K562 (cell line): Measurements from ENCODE around the gene ZNF687. TPM values are rescaled to one million over a fixed set of nuclear protein-coding genes. Genes with fewer than 3 reads are reported as not detected.

Experiments
- ARID2 ChIP-seq: fragments of 450-650 bp; IDR thresholded peaks from 2 replicates; pipeline ENCODE4 v1.6.1; 2017; ENCODE audit warnings: antibody characterized with exemption, mild to moderate bottlenecking
- ARID3B ChIP-seq: fragments of 250-450 bp; sonication (Bioruptor Pico); IDR thresholded peaks from 2 replicates; pipeline ENCODE4 v1.4.0; 2020; ENCODE audit warnings: borderline replicate concordance
- CHD2 ChIP-seq: IDR thresholded peaks from 2 replicates; pipeline ENCODE4 v1.6.1; 2011; ENCODE audit warnings: low read depth, low read length
- CTCF ChIP-seq, 3 experiments: IDR thresholded peaks in 2 of 3; conservative IDR thresholded peaks in 1 of 3; 2 replicates each; pipeline ENCODE4 v1.5.1; 2011 to 2012; ENCODE audit warnings: low read length in 3 of 3, mild to moderate bottlenecking in 3 of 3, control low read depth in 2 of 3, improper control_type of control experiment in 1 of 3, inconsistent platforms in 1 of 3, low read depth in 1 of 3, mixed read lengths in 1 of 3, moderate library complexity in 1 of 3; ENCODE audit not compliant: insufficient read depth in 2 of 3
- ELK1 ChIP-seq: sonication (generic); formaldehyde crosslinking; IDR thresholded peaks from 2 replicates; pipeline ENCODE4 v1.8.1; 2022; ENCODE audit warnings: missing genetic modification reagents
- FOS ChIP-seq: IDR thresholded peaks from 3 replicates; pipeline ENCODE4 v1.6.1; 2011; ENCODE audit not compliant: insufficient read length; ENCODE audit errors: extremely low read depth
- HNRNPH1 ChIP-seq: fragments of 200-400 bp; formaldehyde crosslinking; optimal IDR thresholded peaks from 2 replicates; pipeline ENCODE3; 2017; ENCODE audit warnings: low read depth, mild to moderate bottlenecking, low read length, moderate library complexity
- L3MBTL2 ChIP-seq: fragments of 450-650 bp; IDR thresholded peaks from 2 replicates; pipeline ENCODE4 v1.6.1; 2016; ENCODE audit warnings: mild to moderate bottlenecking, moderate library complexity
- MAFK ChIP-seq: IDR thresholded peaks from 2 replicates; pipeline ENCODE4 v1.6.1; 2011; ENCODE audit warnings: low read length, improper control_type of control experiment
- MCM7 ChIP-seq, 2 experiments: fragments of 450-650 bp; IDR thresholded peaks; 2 replicates each; pipeline ENCODE4 v1.6.1; 2016 to 2018
- NONO ChIP-seq, 2 experiments: fragments of 200-400 bp in 1 of 2; fragments of 450-650 bp in 1 of 2; formaldehyde crosslinking in 1 of 2; IDR thresholded peaks; 2 replicates each; pipeline ENCODE4 v1.6.1; 2017; ENCODE audit warnings: low read depth in 2 of 2, mild to moderate bottlenecking in 2 of 2, moderate library complexity in 2 of 2, low read length in 1 of 2
- PHF8 ChIP-seq: fragments of 200-600 bp; sonication (generic); IDR thresholded peaks from 2 replicates; pipeline ENCODE4 v1.6.1; 2012; ENCODE audit warnings: mixed run types, mild to moderate bottlenecking, inconsistent platforms, low read length, moderate library complexity, borderline replicate concordance
- POLR2AphosphoS5 ChIP-seq: IDR thresholded peaks from 2 replicates; pipeline ENCODE4 v1.6.1; 2011; ENCODE audit warnings: mild to moderate bottlenecking, low read depth, low read length, moderate library complexity; ENCODE audit not compliant: control insufficient read depth, insufficient read depth
- PPARD ChIP-seq: fragments of 250-450 bp; sonication (Bioruptor Pico); IDR thresholded peaks from 2 replicates; pipeline ENCODE4 v1.8.0; 2022; ENCODE audit warnings: inconsistent platforms, mild to moderate bottlenecking, moderate library complexity
- RFX1 ChIP-seq: fragments of 450-650 bp; IDR thresholded peaks from 2 replicates; pipeline ENCODE4 v1.6.1; 2016; ENCODE audit warnings: mild to moderate bottlenecking, moderate library complexity
- SMAD3 ChIP-seq: fragments of 450-650 bp; formaldehyde crosslinking; conservative IDR thresholded peaks from 2 replicates; pipeline ENCODE4 v1.4.0; 2020; ENCODE audit warnings: mild to moderate bottlenecking
- STAG1 ChIP-seq: sonication (generic); formaldehyde crosslinking; IDR thresholded peaks from 2 replicates; pipeline ENCODE4 v1.5.0; 2020; ENCODE audit warnings: missing genetic modification reagents, borderline replicate concordance
- TARDBP ChIP-seq: fragments of 450-650 bp; IDR thresholded peaks from 2 replicates; pipeline ENCODE4 v1.6.1; 2016
- TCFL5 ChIP-seq: fragments of 250-450 bp; sonication (Bioruptor Pico); conservative IDR thresholded peaks from 2 replicates; pipeline ENCODE4 v1.6.1; 2021; ENCODE audit warnings: mild to moderate bottlenecking, moderate library complexity, matching md5 sums
- TEAD2 ChIP-seq: fragments of 450-650 bp; IDR thresholded peaks from 2 replicates; pipeline ENCODE4 v1.6.1; 2016; ENCODE audit warnings: missing genetic modification characterization, control low read depth, missing compliant biosample characterization
- ZBED1 ChIP-seq: IDR thresholded peaks from 2 replicates; pipeline ENCODE4 v1.6.1; 2014
- ZC3H11A ChIP-seq: IDR thresholded peaks from 2 replicates; pipeline ENCODE4 v1.6.1; 2012; ENCODE audit warnings: low read depth, low read length, improper control_type of control experiment
- ZKSCAN3 ChIP-seq: fragments of 250-450 bp; sonication (Bioruptor Pico); IDR thresholded peaks from 2 replicates; pipeline ENCODE4 v1.4.0; 2020
- ZNF282 ChIP-seq: sonication (generic); formaldehyde crosslinking; IDR thresholded peaks from 2 replicates; pipeline ENCODE4 v1.8.1; 2023; ENCODE audit warnings: missing genetic modification reagents
- ZNF3 ChIP-seq: fragments of 250-450 bp; sonication (Bioruptor Pico); IDR thresholded peaks from 2 replicates; pipeline ENCODE4 v1.5.0; 2021; ENCODE audit warnings: mild to moderate bottlenecking, moderate library complexity
- ZNF436 ChIP-seq: fragments of 250-450, 450-650 bp; sonication (Bioruptor Pico); formaldehyde crosslinking; IDR thresholded peaks from 2 replicates; pipeline ENCODE4 v1.7.0; 2020; ENCODE audit warnings: mild to moderate bottlenecking
- ZNF589 ChIP-seq: fragments of 200-800 bp; sonication (Bioruptor generic); IDR thresholded peaks from 2 replicates; pipeline ENCODE4 v1.6.1; 2016; ENCODE audit warnings: low read depth, missing genetic modification characterization, missing compliant biosample characterization
- ZSCAN29 ChIP-seq: fragments of 450-650 bp; IDR thresholded peaks from 2 replicates; pipeline ENCODE4 v1.6.1; 2017
- polyA plus RNA-seq, 8 experiments: library from polyadenylated mRNA; depleted of rRNA in 4 of 8; stranded (reverse) in 5 of 8; unstranded in 3 of 8; fragments of >200 nt; fragmentation: Nextera tagmentation in 2 of 8; fragmentation: Illumina TruSeq in 1 of 8; extraction: Ambion mirVana in 2 of 8; extraction: Trizol in 1 of 8; gene quantifications; 2 replicates each; pipeline versions ENCODE4 v1.2.1 to v1.2.3, GENCODE V29; 2011 to 2014; ENCODE audit warnings: inconsistent platforms in 1 of 8, missing spikeins in 1 of 8
- total RNA-seq, 7 experiments: library from RNA; depleted of rRNA in 6 of 7; stranded (reverse); fragments of >200 nt in 6 of 7; fragmentation: Illumina TruSeq in 2 of 7; extraction: Trizol in 2 of 7; gene quantifications; 2 replicates each; pipeline versions ENCODE4 v1.2.1 to v1.2.3, GENCODE V29; 2011 to 2021; ENCODE audit warnings: low replicate concordance in 1 of 7

ZNF687 gene
- total and polyA plus RNA-seq, 9 of the 15 experiments (the other 6 are each of a cell fraction or from before 2014, with no cell fraction given): 0.13 to 26.4 (median 10.6) TPM

GRCh38 chr1:151311589-151312331, 29.7 kb downstream of the ZNF687 start (continued):
- TF ChIP-seq PPARD (CRISPR knock-in tag) (no peak), ZBED1 (peak; percentile 84), CHD2 (peak; percentile 55; the same call in 1 of the 2 replicates), ZKSCAN3 (CRISPR knock-in tag) (no peak), TARDBP (no peak), ZNF436 (CRISPR knock-in tag) (no peak), ELK1 (CRISPR knock-in tag) (no peak), SMAD3 (no peak), L3MBTL2 (peak; percentile 94), FOS (peak; percentile 83), ARID2 (no peak), NONO (IDR thresholded peaks at IDR 0.05; ENCODE audit: low read depth in 2 of 2, low read length in 1 of 2) (peak in 1 of 2 experiments; percentile 29; a peak in 1 of 4 replicates), HNRNPH1 (no peak), ZNF3 (no peak), MAFK (peak; percentile 78), ARID3B (CRISPR knock-in tag) (no peak), ZSCAN29 (no peak), RFX1 (peak; percentile 76), STAG1 (CRISPR knock-in tag) (no peak), TEAD2 (tag) (no peak), CTCF (IDR thresholded peaks at IDR 0.05 in 2 of 3, conservative IDR thresholded peaks at IDR 0.05 in 1 of 3; ENCODE audit: insufficient read depth in 2 of 3, low read depth in 1 of 3, low read length in 3 of 3) (no peak), ZC3H11A (no peak), TCFL5 (CRISPR knock-in tag) (no peak), POLR2AphosphoS5 (peak; percentile 50; the same call in 1 of the 2 replicates), ZNF282 (no peak), PHF8 (no peak), MCM7 (IDR thresholded peaks at IDR 0.05) (no peak), ZNF589 (peak; percentile 96)
